ACHN (cell line): ENCODE data around the gene ZBTB34.
"Not testable (repeated sequence)": the region's sequence is repeated elsewhere in the genome, so short reads cannot be mapped to it uniquely, and the experiment has no call there.

Experiments used
- DNase-seq: peaks from one replicate; pipeline ENCODE4 v3.0.0-alpha.2; 2015
- in situ Hi-C: cut with HindIII; loops from 2 replicates; pipeline ENCODE4 v1.10.0; 2017; ENCODE audit warnings: low sequenced_read_pairs, low pct_ligation_motif_present, low pct_unique_long_range_greater_than_20kb

Gene ZBTB34

DNA sequence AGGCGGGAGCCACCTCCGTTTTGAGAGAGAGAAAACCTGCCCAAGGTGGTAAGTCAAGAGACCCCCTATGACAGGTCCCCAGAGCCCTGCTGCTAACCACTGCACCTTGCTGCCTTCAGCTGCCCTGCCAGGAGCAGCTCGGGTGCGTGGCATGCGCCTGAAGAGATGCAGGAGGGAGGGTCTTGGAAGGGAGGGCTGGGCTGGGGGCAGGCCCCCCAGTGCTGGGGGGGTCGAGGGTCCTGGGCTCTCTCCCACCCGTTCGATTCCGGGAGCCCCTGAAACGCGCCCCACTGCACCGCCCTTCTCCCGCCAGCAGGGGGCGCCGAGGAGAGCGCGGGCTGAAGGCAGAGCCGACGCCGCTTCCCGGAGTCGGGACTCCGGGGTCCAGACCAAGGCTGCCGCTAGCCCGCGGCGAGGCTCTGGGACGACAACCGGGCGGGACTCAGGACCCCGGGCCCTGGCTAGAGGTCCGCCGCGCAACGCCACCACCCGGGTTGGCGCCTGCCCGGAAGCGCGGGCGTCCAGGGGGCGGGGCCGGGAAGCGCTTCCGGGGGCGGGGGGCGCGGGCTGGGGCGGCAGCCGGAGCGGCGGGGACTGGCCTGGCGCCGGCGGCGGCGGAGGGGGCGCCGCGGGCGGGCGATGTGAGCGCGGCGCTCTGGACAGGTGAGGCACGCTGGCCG lies at the start of gene ZBTB34:
TSS of gene ZBTB34 (plus strand) at position 563 of the 680 bp plus-strand sequence. CDS start 18,761 bp downstream, outside the sequence.
- in situ Hi-C loops: no loop called here
- peak; percentile 51 for DNase-seq

GRCh38 chr9:126813072-126813471 lies 47.4 kb upstream of the ZBTB34 start:
- in situ Hi-C loops: no loop called here

GRCh38 chr9:126814091-126814490 lies 46.3 kb upstream of the ZBTB34 start:
- in situ Hi-C loops: no loop called here
- no peak for DNase-seq

More at GRCh38 chr9:126813072-126813471, 47.4 kb upstream of the ZBTB34 start:
- no peak for DNase-seq

DNA sequence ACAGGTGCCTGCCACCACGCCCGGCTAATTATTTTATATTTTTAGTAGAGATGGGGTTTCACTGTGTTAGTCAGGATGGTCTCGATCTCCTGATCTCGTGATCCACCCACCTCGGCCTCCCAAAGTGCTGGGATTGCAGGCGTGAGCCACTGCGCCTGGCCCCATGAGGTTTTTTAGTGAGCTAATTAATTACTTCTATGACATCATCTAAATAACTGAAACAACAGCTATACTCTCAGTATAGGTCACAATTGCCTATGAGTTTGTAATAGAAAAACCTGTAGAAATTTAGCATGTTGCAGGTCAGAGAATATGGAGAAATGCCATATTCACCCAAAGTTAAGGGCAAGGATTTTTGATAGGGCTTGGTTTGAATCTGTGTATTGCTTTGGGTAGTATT lies 42.8 kb upstream of the ZBTB34 start:
- in situ Hi-C loops, DNase-seq: not testable (repeated sequence)

GRCh38 chr9:126818482-126818881 lies 42.0 kb upstream of the ZBTB34 start:
- no peak for DNase-seq
- in situ Hi-C loops: no loop called here

DNA sequence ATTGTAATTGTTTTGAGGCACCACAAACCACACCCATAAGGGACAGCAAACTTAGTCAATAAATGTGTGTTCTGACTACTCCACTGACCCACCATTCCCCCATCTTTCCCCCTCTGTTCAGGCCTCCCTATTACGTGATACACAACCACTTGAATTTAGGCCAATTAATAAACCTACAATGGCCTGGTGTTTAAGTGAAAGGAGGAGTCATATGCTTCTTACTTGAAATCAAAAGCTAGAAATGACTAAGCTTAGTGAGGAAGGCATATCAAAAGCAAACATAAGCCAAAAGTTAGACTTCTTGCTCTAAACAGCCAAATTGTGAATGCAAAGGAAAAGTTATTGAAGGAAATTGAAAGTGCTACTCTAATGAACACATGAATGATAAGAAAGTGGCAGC lies 41.0 kb upstream of the ZBTB34 start:
- no peak for DNase-seq
- in situ Hi-C loops: no loop called here

DNA sequence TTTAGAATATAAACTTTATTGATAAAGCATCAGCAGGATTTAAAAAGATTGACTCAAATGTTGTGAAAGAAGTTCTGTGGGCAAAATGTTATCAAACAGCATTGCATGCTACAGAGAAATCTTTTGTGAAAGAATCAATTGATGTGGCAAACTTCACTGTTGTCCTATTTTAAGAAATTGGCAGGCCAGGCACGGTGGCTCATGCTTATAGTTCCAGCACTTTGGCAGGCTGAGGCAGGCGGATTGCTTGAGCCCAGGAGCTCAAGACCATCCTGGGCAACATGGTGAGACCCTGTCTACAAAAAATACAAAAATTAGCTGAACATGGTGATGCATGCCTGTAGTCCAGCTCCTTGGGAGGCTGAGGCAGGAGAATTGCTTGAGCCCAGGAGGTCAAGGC lies 38.2 kb upstream of the ZBTB34 start:
- no peak for DNase-seq
- in situ Hi-C loops: no loop called here

GRCh38 chr9:126822873-126823272 lies 37.6 kb upstream of the ZBTB34 start:
- in situ Hi-C loops: no loop called here
- DNase-seq: no peak

DNA sequence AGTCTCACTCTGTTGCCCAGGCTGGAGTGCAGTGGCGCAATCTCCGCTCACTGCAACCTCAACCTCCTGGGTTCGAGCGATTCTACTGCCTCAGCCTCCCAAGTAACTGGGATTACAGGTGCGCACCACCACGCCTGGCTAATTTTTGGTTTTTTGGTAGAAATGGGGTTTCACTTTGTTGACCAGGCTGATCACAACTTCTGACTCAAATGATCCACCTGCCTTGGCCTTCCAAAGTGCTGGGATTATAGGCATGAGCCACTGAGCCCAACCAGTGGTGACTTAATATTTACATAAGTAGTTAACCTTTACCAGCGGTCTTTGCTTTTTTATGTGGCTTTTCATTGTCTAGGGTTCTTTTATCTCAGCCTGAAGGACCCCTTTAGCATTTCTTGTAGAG lies 36.4 kb upstream of the ZBTB34 start:
- DNase-seq, in situ Hi-C loops: not testable (repeated sequence)

DNA sequence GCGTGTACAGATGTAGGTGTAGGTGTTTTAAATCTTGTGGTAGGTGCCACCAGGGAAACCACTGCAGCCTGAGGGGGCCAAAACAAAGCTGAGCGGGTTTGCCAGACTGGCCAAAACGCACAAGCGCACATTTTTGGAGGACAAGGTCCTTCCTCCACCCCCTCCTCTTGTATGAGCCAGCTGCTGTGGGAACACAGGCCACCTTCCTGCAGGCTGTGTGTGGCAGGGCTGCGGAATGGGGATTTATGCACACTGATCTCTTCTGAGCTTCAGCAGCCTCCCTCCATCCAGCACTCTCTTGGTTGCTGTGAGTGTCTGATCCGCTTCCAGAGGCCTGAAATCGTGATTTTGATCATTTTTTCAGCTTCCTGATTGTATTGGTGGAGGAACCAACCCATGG lies 33.2 kb upstream of the ZBTB34 start:
- no peak for DNase-seq
- in situ Hi-C loops: no loop called here

DNA sequence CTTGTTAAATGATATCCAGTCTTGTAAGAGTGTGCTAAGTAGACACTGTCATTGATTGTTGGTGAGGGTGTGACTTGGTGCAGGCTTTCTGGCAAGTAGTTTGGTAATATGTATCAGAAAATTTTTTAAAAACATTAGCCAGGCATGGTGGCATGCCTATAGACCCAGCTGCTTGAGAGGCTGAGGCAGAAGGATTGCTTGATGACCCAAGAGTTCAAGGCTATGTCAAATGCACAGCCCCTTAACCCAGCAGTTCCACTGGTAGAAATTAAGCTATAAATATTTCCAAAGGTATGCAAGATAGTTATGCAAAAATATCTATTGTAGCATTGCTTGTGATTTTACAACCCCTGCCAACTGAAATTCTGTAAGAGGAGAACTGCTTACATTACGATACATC lies 31.4 kb upstream of the ZBTB34 start:
- in situ Hi-C loops: no loop called here
- DNase-seq: no peak

GRCh38 chr9:126830827-126831226 lies 29.6 kb upstream of the ZBTB34 start:
- in situ Hi-C loops: no loop called here
- DNase-seq: no peak

DNA sequence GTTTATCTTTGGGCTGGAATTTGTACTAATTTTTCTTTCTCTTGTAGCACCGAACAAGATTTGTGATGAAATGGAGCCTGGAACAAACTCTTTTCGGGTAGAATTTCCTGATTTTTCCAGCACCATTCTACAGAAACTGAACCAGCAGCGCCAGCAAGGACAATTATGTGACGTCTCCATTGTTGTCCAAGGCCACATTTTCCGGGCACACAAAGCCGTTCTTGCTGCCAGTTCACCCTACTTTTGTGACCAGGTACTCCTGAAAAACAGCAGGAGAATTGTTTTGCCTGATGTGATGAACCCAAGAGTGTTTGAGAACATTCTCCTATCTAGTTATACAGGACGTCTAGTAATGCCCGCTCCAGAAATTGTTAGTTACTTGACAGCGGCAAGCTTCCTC lies 28.0 kb upstream of the ZBTB34 start:
- in situ Hi-C loops: no loop called here
- DNase-seq: no peak

DNA sequence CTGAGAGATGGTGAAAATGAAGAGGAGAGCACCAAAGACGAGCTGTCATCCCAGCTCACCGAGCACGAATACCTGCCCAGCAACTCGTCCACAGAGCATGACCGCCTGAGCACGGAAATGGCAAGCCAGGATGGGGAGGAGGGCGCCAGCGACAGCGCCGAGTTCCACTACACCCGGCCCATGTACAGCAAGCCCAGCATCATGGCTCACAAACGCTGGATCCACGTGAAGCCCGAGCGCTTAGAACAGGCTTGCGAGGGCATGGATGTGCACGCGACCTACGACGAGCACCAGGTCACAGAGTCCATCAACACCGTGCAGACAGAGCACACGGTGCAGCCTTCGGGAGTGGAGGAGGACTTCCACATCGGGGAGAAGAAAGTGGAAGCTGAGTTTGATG lies 27.4 kb upstream of the ZBTB34 start:
- in situ Hi-C loops: no loop called here
- no peak for DNase-seq

DNA sequence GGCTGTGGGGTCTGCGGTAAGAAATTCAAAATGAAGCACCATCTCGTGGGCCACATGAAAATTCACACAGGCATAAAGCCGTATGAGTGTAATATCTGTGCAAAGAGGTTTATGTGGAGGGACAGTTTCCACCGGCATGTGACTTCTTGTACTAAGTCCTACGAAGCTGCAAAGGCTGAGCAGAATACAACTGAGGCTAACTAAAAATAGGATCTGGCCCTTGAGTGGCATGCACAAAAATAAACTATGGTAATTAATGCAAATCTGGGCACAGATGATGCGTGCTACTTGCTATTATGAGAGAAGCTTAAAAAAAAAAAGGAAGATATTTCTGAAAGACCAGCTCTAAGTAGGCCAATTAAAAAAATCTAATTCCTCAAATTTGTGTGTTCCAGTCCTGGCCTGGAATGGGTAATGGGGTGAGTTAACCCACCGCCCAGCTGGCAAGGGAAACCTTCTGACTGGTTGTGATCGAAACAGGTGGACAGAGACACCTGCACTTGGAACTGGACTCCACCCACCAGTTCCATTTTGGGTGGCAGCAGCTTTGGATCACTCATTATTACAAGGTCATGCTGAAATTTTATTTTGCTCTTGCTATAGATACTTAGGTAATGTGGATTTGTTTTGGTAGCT lies 26.6 kb upstream of the ZBTB34 start:
- in situ Hi-C loops: no loop called here
- DNase-seq: no peak

- in situ Hi-C loops: no loop called here
- DNase-seq: no peak
Measured at GRCh38 chr9:126834672-126835071, 25.8 kb upstream of the ZBTB34 start.

DNA sequence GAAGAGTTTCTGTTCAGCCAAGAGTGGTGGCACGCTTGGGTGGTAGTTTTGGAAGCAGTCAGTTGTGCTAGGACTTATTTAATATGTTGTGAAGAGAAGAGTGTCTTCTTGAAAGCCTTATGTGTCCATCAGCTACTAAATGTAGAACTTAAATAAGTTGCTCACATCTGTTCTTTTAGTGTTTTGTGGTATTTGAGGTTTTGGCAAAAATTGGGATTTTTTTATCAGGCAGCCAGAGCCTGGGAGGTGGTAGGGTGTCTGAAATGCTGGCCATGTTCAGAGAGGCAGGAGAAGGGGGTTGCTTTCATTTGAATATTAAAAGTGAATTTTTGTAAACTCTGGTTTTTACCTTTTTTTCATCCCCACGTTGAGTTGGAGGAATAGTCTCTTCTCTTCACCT lies 24.2 kb upstream of the ZBTB34 start:
- DNase-seq: no peak
- in situ Hi-C loops: no loop called here

DNA sequence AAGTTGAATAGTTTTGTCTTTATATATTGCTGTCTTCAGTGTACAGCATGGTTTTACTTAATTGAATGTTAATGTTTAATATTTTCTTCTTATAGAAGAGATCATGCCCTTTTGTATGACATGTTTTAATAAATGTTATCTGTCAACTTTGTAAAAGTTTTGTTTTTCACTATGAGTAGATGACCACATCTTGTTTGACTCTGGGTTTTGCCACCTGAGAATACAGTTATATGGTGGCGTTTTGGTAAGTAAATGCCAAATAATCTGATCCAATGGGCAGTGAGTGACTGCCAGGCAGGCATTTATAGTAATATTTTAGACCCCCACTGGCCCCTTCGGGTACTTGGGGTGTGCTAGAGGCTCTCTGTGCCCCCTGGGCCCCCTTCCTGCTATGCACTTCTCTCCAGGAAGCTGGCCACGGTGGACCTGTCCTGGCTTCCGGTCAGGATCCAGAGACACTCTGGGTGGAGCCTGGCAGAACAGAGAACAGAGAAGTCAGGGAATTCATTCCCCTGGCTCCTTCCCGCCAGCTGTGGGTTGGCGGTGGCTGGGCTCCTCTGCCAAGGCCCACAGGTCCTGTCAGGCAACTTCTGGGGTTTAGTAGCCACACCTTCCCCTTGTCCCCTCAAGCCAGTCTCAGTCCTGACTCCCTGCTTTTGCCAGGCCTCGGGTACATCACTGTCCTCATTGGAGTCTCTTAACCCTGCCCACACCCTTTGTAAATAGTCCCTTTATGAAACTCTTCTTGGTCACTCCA lies 22.2 kb upstream of the ZBTB34 start:
- in situ Hi-C loops: no loop called here
- DNase-seq: no peak

DNA sequence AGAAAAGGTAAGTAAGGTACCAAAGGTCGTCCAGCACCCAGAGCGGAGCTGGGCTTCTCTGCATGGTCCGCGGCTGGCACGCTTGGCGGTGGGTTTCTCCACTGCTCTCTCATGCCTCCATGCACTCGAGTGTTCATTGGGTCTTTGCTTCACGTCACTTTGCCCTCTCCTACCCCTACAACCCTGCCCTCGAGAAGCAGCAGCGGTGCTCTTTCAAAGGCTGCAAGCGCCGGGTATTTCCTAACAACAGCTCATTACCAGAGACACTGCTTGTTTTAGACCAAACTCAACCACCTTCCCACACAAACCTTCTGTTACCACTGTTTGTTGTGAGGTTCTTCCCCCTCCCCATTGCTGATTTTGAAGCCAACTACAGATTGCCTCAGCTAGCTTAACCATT lies 21.5 kb upstream of the ZBTB34 start:
- in situ Hi-C loops: no loop called here
- no peak for DNase-seq

- no peak for DNase-seq
- in situ Hi-C loops: no loop called here
Measured at GRCh38 chr9:126839301-126839700, 21.1 kb upstream of the ZBTB34 start.
